Gastroesophageal sphincter (tissue), 3 donors: ENCODE results near the gene ABCA9.

Experiments used
- EP300 ChIP-seq: sonication (generic); formaldehyde crosslinking; IDR thresholded peaks from one replicate; pipeline ENCODE4 v1.6.1; 2017; ENCODE audit warnings: antibody characterized with exemption, mild to moderate bottlenecking
- POLR2A ChIP-seq, 2 donors: fragments of 450-650 bp; IDR thresholded peaks; one replicate each; pipeline ENCODE4 v1.6.1; 2017; ENCODE audit warnings: antibody characterized with exemption in 2 of 2, mild to moderate bottlenecking in 2 of 2, moderate library complexity in 1 of 2
- POLR2AphosphoS5 ChIP-seq: sonication (generic); formaldehyde crosslinking; IDR thresholded peaks from one replicate; pipeline ENCODE4 v1.6.1; 2017; ENCODE audit warnings: antibody characterized with exemption
- TF ChIP-seq, protein P1 (sequence below), 4 experiments: fragments of 200-600 bp in 2 of 4; fragments of 450-650 bp in 2 of 4; sonication (generic) in 1 of 4; IDR thresholded peaks; one replicate each; pipeline ENCODE4 v1.5.1; 2017 to 2019; ENCODE audit warnings: antibody characterized with exemption in 4 of 4, mild to moderate bottlenecking in 2 of 4, moderate library complexity in 2 of 4

DNA sequence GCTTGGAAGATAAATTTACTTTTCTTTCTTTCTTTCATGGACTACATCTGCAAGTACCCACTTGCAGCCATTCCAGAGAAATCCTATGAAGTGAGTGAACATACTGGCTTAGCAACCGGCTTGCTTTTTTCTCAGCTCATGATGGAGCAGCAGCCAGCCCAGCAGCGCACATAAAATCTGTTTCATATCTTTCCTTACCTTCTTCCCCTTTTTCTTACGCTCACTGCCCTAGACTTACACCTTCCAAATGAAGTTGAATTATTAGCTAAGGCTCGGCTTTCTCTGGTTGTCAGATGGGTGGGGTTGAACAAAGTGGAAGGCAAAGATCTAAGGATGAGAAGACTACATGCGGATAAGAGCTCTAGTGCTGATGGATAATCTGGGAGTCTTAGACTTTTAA is 91.6 kb downstream of the ABCA9 start:
- TF ChIP-seq, protein P1, sequence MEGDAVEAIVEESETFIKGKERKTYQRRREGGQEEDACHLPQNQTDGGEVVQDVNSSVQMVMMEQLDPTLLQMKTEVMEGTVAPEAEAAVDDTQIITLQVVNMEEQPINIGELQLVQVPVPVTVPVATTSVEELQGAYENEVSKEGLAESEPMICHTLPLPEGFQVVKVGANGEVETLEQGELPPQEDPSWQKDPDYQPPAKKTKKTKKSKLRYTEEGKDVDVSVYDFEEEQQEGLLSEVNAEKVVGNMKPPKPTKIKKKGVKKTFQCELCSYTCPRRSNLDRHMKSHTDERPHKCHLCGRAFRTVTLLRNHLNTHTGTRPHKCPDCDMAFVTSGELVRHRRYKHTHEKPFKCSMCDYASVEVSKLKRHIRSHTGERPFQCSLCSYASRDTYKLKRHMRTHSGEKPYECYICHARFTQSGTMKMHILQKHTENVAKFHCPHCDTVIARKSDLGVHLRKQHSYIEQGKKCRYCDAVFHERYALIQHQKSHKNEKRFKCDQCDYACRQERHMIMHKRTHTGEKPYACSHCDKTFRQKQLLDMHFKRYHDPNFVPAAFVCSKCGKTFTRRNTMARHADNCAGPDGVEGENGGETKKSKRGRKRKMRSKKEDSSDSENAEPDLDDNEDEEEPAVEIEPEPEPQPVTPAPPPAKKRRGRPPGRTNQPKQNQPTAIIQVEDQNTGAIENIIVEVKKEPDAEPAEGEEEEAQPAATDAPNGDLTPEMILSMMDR (IDR thresholded peaks at IDR 0.05), result no peak
- no peak for TF ChIP-seq POLR2A (IDR thresholded peaks at IDR 0.05)
- no peak for TF ChIP-seq EP300
- TF ChIP-seq POLR2AphosphoS5, result no peak
